B cell (primary cell): ENCODE data around the gene TMEM221. TPM values are rescaled to one million over a fixed set of nuclear protein-coding genes. Genes with fewer than 3 reads are reported as not detected.

Experiments
- ATAC-seq: fragments of 200-7000 bp; cut with Tn5 transposase; one replicate; pipeline ENCODE4 v1.10.0; 2021; ENCODE audit warnings: low read depth, mild to moderate bottlenecking, moderate number of reproducible peaks, moderate library complexity
- CTCF ChIA-PET: fragments of 350-600 bp; sonication (Branson Sonifier 250); formaldehyde crosslinking; loops from one replicate; lab custom pipeline; 2021; ENCODE audit warnings: antibody characterized with exemption, inconsistent platforms; lab: Charles Lee
- POLR2A ChIA-PET: fragments of 350-600 bp; sonication (Branson Sonifier 250); formaldehyde crosslinking; loops from one replicate; lab custom pipeline; 2021; ENCODE audit warnings: antibody characterized with exemption; lab: Charles Lee
- DNase-seq: peaks from one replicate; pipeline ENCODE4 v3.0.0; 2013
- H2AFZ ChIP-seq: 2 replicates; pipeline ENCODE4 v1.6.1; 2012; ENCODE audit warnings: mild to moderate bottlenecking, low read depth, low read length; ENCODE audit not compliant: insufficient read depth, poor library complexity, severe bottlenecking
- H3K27ac ChIP-seq, 2 donors: 1 replicate in 1 of 2; 2 replicates in 1 of 2; pipeline ENCODE4 v1.5.1; 2012 to 2013; ENCODE audit warnings: low read length in 2 of 2, mild to moderate bottlenecking in 2 of 2, moderate library complexity in 1 of 2
- H3K27me3 ChIP-seq, 4 experiments: fragments of 200-600 bp in 1 of 4; sonication (generic) in 1 of 4; replicated peaks in 1 of 4; 1 replicate in 2 of 4; 2 replicates in 2 of 4; pipeline versions ENCODE4 v1.6.1 to v1.7.0; 2013 to 2016; ENCODE audit warnings: low read length in 3 of 4, mild to moderate bottlenecking in 2 of 4, mixed read lengths in 1 of 4, moderate library complexity in 1 of 4; ENCODE audit not compliant: insufficient read depth in 4 of 4, control insufficient read depth in 3 of 4; ENCODE audit errors: control extremely low read depth in 1 of 4
- H3K36me3 ChIP-seq, 2 experiments: replicated peaks in 1 of 2; 1 replicate in 1 of 2; 2 replicates in 1 of 2; pipeline versions ENCODE4 v1.6.1 to v1.7.1; 2013; ENCODE audit warnings: low read length in 1 of 2; ENCODE audit not compliant: insufficient read depth in 2 of 2, control insufficient read depth in 1 of 2; ENCODE audit errors: control extremely low read depth in 1 of 2, extremely low read depth in 1 of 2
- H3K4me1 ChIP-seq, 2 donors: fragments of 200-600 bp in 1 of 2; sonication (generic) in 1 of 2; 1 replicate in 1 of 2; 2 replicates in 1 of 2; pipeline versions ENCODE4 v1.5.1 to v1.6.1; 2013 to 2017; ENCODE audit warnings: low read length in 2 of 2; ENCODE audit not compliant: control insufficient read depth in 2 of 2, insufficient read depth in 2 of 2
- H3K4me2 ChIP-seq: replicated peaks from 2 replicates; pipeline ENCODE3; 2012; ENCODE audit warnings: mild to moderate bottlenecking, low read depth, low read length; ENCODE audit not compliant: poor library complexity, severe bottlenecking
- H3K4me3 ChIP-seq, 5 experiments: fragments of 200-600 bp in 1 of 5; sonication (generic) in 1 of 5; 1 replicate in 3 of 5; 2 replicates in 2 of 5; pipeline versions ENCODE4 v1.5.1 to v1.7.0; 2011 to 2016; ENCODE audit warnings: low read length in 4 of 5, mild to moderate bottlenecking in 4 of 5, low read depth in 2 of 5, control low read depth in 1 of 5, moderate library complexity in 1 of 5; ENCODE audit not compliant: insufficient read depth in 1 of 5; ENCODE audit errors: control extremely low read depth in 1 of 5, extremely low read depth in 1 of 5
- H3K79me2 ChIP-seq: fragments of 200-600 bp; sonication (generic); one replicate; pipeline ENCODE4 v1.6.0; 2016; ENCODE audit warnings: low read length; ENCODE audit not compliant: control insufficient read depth, insufficient read depth
- H3K9ac ChIP-seq: fragments of 200-600 bp; sonication (generic); 2 replicates; pipeline ENCODE4 v1.6.1; 2017; ENCODE audit warnings: mild to moderate bottlenecking, low read length, moderate library complexity
- H3K9me3 ChIP-seq, 3 donors: one replicate each; pipeline versions ENCODE4 v1.6.1 to v1.7.1; 2013; ENCODE audit warnings: low read length in 2 of 3; ENCODE audit not compliant: control insufficient read depth in 2 of 3, insufficient read depth in 1 of 3; ENCODE audit errors: control extremely low read depth in 1 of 3
- H4K20me1 ChIP-seq: 2 replicates; pipeline ENCODE4 v1.6.0; 2012; ENCODE audit warnings: mild to moderate bottlenecking, low read length; ENCODE audit not compliant: insufficient read depth, control insufficient read depth, poor library complexity, severe bottlenecking
- H3K27ac Mint-ChIP-seq: one replicate; pipeline ENCODE4 v1.8.0; 2021; ENCODE audit warnings: mixed read lengths
- H3K27me3 Mint-ChIP-seq: one replicate; pipeline ENCODE4 v1.8.0; 2021; ENCODE audit warnings: mixed read lengths
- H3K4me1 Mint-ChIP-seq: one replicate; pipeline ENCODE4 v1.8.0; 2021; ENCODE audit warnings: mixed read lengths
- H3K4me3 Mint-ChIP-seq: one replicate; pipeline ENCODE4 v1.8.0; 2021; ENCODE audit warnings: mixed read lengths
- H3K9me3 Mint-ChIP-seq: one replicate; pipeline ENCODE4 v1.8.0; 2022; ENCODE audit warnings: mixed read lengths; ENCODE audit not compliant: insufficient read depth
- CTCF ChIP-seq: fragments of 200-600 bp; IDR thresholded peaks from one replicate; pipeline ENCODE4 v1.8.0; 2022; ENCODE audit warnings: antibody characterized with exemption, mild to moderate bottlenecking
- EZH2 ChIP-seq: IDR thresholded peaks from 2 replicates; pipeline ENCODE4 v1.6.1; 2012; ENCODE audit warnings: borderline replicate concordance, low read depth, mild to moderate bottlenecking, moderate library complexity, low read length; ENCODE audit not compliant: insufficient read depth, poor library complexity, severe bottlenecking
- WGBS: methylation state at CpG from one replicate; pipeline ENCODE4 v1.1.5; 2013; ENCODE audit warnings: missing lambda C conversion rate; ENCODE audit not compliant: insufficient coverage; 5-methylcytosine and 5-hydroxymethylcytosine counted together
- intact Hi-C: fragments of 100-400 bp; cut with micrococcal nuclease; formaldehyde crosslinking; loops from one replicate; pipeline ENCODE4 v1.10.0; 2022
- polyA plus RNA-seq: library from polyadenylated mRNA; depleted of rRNA; stranded (reverse); fragments of >200 nt; gene quantifications from 2 replicates; pipeline ENCODE4 v1.2.3, GENCODE V29; 2012
- total RNA-seq, 2 donors: library from RNA; stranded (reverse); fragments of 120-200 nt in 1 of 2; gene quantifications; 1 replicate in 1 of 2; 2 replicates in 1 of 2; pipeline versions ENCODE4 v1.2.3 to v1.2.4, GENCODE V29; 2013 to 2022

The TMEM221 gene
- total and polyA plus RNA-seq, 2 donors (not counting 1 experiment from before 2014, with no cell fraction given) = not detected

GRCh38 chr19:17421942-17422341, 26.5 kb downstream of the TMEM221 start:
- 100% methylated on average over 4 of the region's 4 CpGs for WGBS

More at GRCh38 chr19:17421942-17422341, 26.5 kb downstream of the TMEM221 start:
- Histone ChIP-seq H3K36me3 (peaks cover 0 to 4% of the 10 kb centered on the region in 2 experiments), H3K4me1 (peaks cover 12 to 16% of the 10 kb centered on the region in 2 donors), H3K27ac (no peak overlapping the region), H3K9ac (no peak overlapping the region), H3K79me2 (peaks cover 6% of the 10 kb centered on the region), H3K27me3 (no peaks in the 10 kb centered on the region), H3K4me2 (no peak overlapping the region), H3K9me3 (no peaks in the 10 kb centered on the region), H2AFZ (no peak overlapping the region), H4K20me1 (no peaks in the 10 kb centered on the region), H3K4me3 (no peak overlapping the region)
- Mint-ChIP-seq H3K4me1 (peaks cover 15% of the 10 kb centered on the region), H3K27ac (no peak overlapping the region), H3K9me3 (no peaks in the 10 kb centered on the region), H3K27me3 (no peaks in the 10 kb centered on the region), H3K4me3 (no peak overlapping the region)
- DNase-seq = no peak
- no peak for ATAC-seq
- ChIA-PET POLR2A (interaction anchor here (0.6 kb wide), 1 partner anchor 17 kb away, joined by 4 read pairs; the partner anchor contains the start of gene BST2), CTCF (interaction anchor here (1.1 kb wide), 1 partner anchor 511 kb away, joined by 4 read pairs; the partner anchor contains the start of gene CCDC124)
- TF ChIP-seq EZH2 = no peak
- TF ChIP-seq CTCF = no peak
- intact Hi-C loops = no loop called here
